Nephron progenitor cell (in vitro differentiated cells): ENCODE measurements around the gene MYDGF.

Experiments used
- DNase-seq: peaks from one replicate; pipeline ENCODE4 v3.0.0; 2021
- H3K27ac Mint-ChIP-seq: 2 replicates; pipeline ENCODE4 v1.8.0; 2021; ENCODE audit warnings: mild to moderate bottlenecking, moderate library complexity, mixed read lengths
- H3K27me3 Mint-ChIP-seq: 2 replicates; pipeline ENCODE4 v1.8.0; 2021; ENCODE audit warnings: mild to moderate bottlenecking, low read depth, mixed read lengths; ENCODE audit not compliant: poor library complexity
- H3K36me3 Mint-ChIP-seq: 2 replicates; pipeline ENCODE4 v1.8.0; 2021; ENCODE audit warnings: low read depth, mixed read lengths
- H3K4me1 Mint-ChIP-seq: 2 replicates; pipeline ENCODE4 v1.8.0; 2021; ENCODE audit warnings: mixed read lengths
- H3K4me3 Mint-ChIP-seq: 2 replicates; pipeline ENCODE4 v1.8.0; 2021; ENCODE audit warnings: mild to moderate bottlenecking, moderate library complexity, mixed read lengths
- H3K9me3 Mint-ChIP-seq: 2 replicates; pipeline ENCODE4 v1.8.0; 2021; ENCODE audit warnings: mild to moderate bottlenecking, moderate library complexity, mixed read lengths
- TF ChIP-seq, protein P1 (sequence below): fragments of 200-600 bp; sonication (generic); IDR thresholded peaks from 2 replicates; pipeline ENCODE4 v1.5.0; 2021; ENCODE audit warnings: antibody characterized with exemption

The MYDGF gene

DNA sequence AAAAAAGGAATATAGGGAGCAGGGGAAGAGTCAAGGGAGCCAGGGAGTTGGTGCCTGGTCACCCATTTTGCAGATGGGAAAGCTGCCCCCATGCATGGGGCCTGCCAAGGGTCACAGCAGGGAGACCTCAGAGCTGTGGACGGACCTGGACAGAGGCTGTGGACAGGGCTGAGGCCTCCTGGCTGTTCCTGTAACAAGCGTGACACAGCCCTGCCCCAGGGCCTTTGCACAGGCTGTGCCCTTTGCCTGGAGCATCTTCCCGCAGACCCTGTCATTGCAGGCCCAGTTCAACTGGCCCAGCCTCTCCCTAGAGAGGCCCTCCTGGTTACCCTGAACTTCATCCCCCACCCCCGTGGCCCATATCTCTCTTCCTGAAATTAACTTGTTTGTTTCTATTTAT is 24.4 kb downstream of the MYDGF start:
- no peaks in the 10 kb centered on the region for H3K4me1 Mint-ChIP-seq
- H3K27me3 Mint-ChIP-seq, result peaks cover 11% of the 10 kb centered on the region
- H3K27ac Mint-ChIP-seq, result no peak overlapping the region
- DNase-seq, result no peak
- no peak overlapping the region for H3K4me3 Mint-ChIP-seq
- H3K9me3 Mint-ChIP-seq, result no peaks in the 10 kb centered on the region
- no peaks in the 10 kb centered on the region for H3K36me3 Mint-ChIP-seq
- TF ChIP-seq, protein P1, sequence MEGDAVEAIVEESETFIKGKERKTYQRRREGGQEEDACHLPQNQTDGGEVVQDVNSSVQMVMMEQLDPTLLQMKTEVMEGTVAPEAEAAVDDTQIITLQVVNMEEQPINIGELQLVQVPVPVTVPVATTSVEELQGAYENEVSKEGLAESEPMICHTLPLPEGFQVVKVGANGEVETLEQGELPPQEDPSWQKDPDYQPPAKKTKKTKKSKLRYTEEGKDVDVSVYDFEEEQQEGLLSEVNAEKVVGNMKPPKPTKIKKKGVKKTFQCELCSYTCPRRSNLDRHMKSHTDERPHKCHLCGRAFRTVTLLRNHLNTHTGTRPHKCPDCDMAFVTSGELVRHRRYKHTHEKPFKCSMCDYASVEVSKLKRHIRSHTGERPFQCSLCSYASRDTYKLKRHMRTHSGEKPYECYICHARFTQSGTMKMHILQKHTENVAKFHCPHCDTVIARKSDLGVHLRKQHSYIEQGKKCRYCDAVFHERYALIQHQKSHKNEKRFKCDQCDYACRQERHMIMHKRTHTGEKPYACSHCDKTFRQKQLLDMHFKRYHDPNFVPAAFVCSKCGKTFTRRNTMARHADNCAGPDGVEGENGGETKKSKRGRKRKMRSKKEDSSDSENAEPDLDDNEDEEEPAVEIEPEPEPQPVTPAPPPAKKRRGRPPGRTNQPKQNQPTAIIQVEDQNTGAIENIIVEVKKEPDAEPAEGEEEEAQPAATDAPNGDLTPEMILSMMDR, result no peak

DNA sequence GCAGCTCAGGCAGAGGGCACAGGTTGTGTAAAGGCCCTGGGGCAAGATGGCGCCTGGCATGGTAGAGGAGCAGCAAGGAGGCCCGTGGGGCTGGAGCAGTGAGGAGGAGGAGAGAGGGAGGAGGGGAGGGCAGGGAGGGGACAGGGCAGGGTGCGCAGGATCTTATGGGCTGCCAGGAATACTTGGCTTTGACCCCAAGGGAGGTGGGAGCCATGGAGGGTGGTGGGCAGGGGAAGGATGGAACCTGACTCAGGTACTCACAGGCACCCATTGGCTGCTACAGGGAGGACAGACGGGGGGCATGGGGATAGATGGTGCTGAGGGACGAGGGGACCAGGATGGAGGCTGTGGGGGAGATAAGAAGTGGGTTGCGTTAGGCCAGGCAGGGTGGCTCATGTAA is 27.5 kb downstream of the MYDGF start:
- DNase-seq, result no peak
- no peaks in the 10 kb centered on the region for H3K36me3 Mint-ChIP-seq
- no peak overlapping the region for H3K4me3 Mint-ChIP-seq
- peaks cover 9% of the 10 kb centered on the region for H3K4me1 Mint-ChIP-seq
- TF ChIP-seq, protein P1, result no peak
- peaks cover 14% of the 10 kb centered on the region for H3K27me3 Mint-ChIP-seq
- H3K9me3 Mint-ChIP-seq, result no peaks in the 10 kb centered on the region
- H3K27ac Mint-ChIP-seq, result no peak overlapping the region

DNA sequence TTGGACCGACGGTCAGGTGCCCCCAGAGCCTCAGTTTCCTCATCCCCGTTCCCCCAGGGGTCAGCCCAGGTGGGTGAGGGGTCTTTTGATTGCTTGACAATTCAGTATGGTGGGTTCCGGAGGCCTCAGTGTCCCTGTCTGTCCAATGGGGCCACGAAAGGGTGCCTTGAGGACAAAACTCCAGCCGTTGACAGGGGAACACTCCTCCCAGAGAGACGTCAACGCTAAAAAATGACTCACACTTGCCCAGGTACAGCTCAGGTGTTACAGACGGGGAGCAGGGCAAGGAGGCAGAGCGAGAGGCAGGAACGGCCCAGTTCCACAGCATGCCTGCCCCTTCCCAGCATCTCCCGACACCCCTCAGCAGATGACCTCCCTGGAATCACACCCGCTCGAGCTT is 29.0 kb downstream of the MYDGF start:
- Mint-ChIP-seq H3K27ac (no peak overlapping the region), H3K4me3 (no peak overlapping the region), H3K36me3 (no peaks in the 10 kb centered on the region), H3K27me3 (peaks cover 17% of the 10 kb centered on the region), H3K4me1 (peaks cover 9% of the 10 kb centered on the region), H3K9me3 (no peaks in the 10 kb centered on the region)
- DNase-seq, result no peak
- TF ChIP-seq, protein P1, result no peak

DNA sequence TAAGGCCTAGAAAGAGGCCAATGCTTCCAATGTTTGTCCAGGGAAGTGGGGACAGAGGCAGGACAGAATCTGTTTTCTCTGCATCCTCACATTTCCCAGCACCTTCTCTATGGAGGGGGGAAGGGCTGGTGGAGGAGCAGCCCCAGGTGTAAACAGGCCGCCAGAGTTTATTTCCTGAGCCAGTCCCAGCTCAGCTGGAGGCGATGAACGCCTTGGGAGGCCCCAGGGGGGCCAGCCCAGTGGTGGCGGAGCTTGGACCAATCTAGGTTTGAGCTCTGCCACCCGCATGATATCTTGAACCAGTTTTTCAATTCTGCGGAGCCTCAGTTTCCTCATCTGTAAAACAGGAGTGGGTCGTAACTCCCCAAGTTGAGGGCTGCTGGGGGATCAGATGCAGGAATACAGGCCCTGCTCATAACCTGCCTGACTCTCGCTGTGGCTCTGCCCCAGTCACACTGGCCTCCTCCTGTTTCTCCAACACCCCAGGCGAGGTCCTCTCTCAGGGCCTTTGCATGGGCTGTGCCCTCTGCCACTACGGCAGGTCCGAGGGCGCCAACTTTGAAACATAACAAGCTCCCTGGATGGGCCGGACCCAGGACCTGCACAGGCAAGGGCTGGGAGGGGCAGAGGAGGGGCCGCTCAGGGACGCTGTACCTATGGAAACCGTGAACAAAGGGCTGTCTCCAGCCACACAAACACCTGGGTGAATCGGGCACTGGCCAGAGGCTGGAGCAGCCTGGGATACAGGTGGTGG is 29.7 kb downstream of the MYDGF start:
- no peak for DNase-seq
- H3K27ac Mint-ChIP-seq, result no peak overlapping the region
- no peaks in the 10 kb centered on the region for H3K9me3 Mint-ChIP-seq
- H3K4me3 Mint-ChIP-seq, result peak overlapping the region; percentile 92
- peaks cover 17% of the 10 kb centered on the region for H3K27me3 Mint-ChIP-seq
- H3K4me1 Mint-ChIP-seq, result peaks cover 14% of the 10 kb centered on the region
- TF ChIP-seq, protein P1, result no peak
- H3K36me3 Mint-ChIP-seq, result no peaks in the 10 kb centered on the region

DNA sequence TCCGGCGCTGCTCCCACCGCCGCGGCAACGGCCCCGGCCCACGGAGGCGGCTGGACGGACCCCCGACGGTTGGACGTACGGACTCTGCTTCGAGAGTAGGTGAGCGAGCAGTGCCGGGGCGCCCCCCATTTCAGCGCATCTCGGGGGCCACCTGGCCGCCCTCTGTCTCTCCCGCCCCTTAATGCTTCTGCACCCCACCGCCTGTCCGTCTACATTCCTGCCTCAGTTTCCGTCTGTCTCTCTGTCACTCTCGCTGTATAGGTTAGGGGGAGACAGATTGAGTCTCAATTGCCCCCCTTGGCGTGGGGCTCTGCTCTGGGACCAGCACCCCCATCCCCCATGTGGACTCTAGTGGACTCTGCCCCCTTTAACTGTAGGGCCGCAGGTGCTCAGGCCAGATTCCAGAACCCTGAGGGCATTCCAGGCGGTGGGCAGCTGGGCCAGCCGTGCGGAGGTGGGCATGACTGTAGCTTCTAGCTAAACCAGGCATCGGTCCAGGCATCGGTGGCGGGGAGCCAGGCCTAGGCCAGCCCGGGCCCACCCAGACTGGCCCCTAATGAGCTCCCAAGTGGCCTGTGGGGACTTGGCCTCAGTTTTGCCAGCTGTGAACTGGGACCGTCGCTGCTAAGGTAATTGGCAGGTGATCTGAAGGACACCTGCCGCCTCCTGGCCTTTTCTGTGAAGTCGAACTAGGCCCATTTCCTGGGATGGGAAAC is 30.5 kb downstream of the MYDGF start:
- TF ChIP-seq, protein P1, result no peak
- Mint-ChIP-seq H3K4me3 (peak overlapping the region; percentile 92), H3K27me3 (peaks cover 17% of the 10 kb centered on the region), H3K27ac (peak overlapping the region; percentile 72), H3K36me3 (no peaks in the 10 kb centered on the region), H3K4me1 (peaks cover 14% of the 10 kb centered on the region), H3K9me3 (no peaks in the 10 kb centered on the region)
- peak; percentile 23 for DNase-seq
